ELR (cell line): ENCODE measurements around the gene NEMP1.
"Not testable (repeated sequence)": the region's sequence is repeated elsewhere in the genome, so short reads cannot be mapped to it uniquely, and the experiment has no call there.

Experiments used
- DNase-seq: peaks from one replicate; pipeline ENCODE4 v3.0.0-alpha.2; 2015; ENCODE audit warnings: low read depth

Gene NEMP1

DNA sequence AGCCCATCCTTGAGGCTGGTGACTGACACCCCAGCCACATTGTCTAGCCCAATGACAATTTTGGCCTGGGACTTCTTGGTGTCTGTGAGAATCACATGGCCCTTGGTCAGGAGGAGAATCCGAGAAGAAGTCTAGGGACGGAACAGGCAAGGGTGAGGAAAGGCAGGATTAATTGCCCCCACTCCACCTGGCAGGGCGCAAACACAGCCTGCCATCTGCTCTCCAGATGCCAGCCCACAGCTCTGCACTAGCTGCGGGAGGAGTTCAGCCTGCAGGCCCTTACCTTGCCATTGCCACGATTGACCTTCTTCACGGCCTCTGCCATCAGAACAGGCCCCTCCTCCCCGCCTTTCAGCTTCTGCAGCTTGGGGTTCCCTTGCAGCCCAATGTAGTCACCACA is 49.1 kb downstream of the NEMP1 start:
- DNase-seq = no peak

DNA sequence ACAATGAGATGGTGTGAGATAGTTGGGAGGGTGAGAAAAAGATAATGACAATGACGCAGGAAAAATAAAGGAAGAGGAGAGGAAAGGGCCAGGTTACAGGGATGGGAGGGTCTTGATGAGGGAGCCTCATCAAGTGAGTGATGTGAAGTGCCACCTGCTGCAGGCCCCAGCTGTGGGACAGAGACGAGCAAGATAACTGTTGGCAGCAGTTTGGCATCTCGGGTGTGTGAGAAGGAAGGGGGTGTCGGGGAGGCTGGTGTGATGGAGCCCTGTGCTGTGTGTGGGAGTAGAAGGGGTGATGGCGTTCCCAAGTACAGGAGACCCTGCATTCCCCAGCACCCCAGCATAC is 50.8 kb downstream of the NEMP1 start:
- no peak for DNase-seq

DNA sequence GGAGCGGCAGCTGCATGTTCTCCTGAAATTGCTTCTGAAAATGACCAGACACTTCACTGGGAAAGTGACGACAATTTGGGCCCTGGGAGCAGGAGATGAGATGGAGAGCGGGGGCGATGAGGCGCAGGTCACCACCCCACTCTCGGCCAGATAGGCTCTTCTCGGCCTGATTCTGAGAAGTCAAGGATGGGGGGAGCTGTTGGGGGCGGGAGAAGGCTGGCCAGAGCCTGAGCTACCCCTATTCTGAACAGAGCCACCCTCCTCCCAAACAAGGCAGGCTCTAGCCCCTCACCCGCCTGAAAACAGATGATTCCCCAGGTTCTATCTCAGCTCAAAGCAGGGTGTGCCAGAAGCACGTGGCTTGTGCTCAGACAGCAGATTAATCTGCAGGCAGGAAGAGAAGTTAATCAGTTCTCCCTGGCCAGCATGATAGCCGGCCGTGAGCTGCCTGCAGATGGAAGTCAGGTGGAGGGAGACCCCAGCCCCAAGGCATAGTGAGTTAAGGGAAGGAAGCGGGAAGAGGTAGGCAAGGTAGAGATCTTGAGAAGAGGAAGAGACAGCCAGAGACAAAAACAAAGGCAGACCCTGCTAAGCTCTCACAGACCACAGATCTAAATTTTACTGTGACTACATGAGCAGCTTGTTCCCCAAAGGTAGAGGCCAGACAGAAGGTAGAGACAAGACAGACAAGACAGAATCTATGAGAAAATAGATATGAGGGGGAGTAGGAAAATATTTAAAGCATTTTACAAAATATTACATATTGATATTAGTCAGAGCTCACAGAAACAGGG is 51.4 kb downstream of the NEMP1 start:
- no peak for DNase-seq

DNA sequence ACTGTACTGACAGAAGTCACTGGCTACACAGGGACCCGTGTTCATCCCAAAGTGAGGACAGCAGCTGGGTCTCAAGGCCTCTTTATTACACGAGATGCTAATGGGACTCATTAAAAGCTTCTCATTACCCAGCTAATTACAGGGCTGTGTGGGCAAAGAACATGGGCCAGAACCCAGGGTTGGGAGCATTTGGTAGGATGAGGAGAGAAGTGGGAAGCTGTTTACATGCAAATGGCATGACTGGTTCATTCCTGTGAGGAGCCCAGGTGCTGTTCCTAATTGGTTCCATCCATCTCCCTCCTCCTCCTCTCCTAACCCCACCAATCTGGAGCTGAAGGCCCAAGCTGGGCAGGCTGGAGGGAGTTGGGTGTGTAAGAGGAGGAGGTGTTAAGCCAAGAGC is 53.4 kb downstream of the NEMP1 start:
- DNase-seq = no peak

DNA sequence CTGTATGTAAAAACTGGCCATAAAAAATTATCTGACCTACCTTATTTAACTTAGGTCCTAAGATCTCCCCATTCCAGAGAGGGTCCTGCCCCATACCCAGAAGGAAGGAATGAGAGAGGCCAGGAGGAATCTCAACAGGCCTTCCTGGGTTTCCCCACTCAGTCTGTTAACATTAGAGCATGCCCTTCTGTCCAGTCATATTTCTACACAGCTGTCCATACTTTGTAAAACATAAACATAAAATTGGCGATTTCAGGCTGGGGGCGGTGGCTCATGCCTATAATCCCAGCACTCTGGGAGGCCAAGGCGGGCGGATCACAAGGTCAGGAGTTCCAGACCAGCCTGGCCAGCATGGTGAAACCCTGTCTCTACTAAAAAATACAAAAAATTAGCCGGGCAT is 56.3 kb downstream of the NEMP1 start:
- not testable (repeated sequence) for DNase-seq

DNA sequence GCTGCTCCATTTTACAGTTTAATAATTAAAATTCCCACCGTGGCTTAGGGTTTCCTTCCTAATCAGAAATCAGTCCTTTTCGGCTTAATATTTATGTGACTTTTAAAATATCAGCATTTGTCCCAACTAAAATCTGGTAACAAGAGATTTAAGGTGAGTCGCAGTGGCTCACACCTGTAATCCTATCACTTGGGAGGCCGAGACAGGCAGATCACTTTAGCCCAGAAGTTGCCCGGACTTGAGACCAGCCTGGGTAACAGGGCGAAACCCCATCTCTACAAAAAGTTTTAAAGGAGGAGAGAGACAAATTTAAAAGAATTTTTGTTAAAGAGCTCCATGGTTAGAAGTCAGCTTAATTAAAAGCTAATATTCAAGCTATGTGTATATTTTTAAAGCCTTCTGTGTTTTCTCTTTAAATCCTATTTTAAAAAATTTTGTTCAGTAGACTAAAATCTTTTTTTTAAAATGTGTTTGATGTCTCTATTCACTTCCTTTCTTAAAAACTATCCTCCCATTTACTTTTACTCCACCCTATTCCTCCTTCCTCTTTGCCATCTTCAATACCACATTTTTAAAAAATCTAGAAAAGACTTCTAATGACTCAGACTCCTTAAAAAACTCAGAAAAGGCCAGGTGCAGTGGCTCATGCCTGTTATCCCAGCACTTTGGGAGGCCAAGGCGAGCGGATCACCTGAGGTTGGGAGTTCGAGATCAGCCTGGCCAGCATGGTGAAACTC is 58.4 kb downstream of the NEMP1 start:
- DNase-seq = no peak

DNA sequence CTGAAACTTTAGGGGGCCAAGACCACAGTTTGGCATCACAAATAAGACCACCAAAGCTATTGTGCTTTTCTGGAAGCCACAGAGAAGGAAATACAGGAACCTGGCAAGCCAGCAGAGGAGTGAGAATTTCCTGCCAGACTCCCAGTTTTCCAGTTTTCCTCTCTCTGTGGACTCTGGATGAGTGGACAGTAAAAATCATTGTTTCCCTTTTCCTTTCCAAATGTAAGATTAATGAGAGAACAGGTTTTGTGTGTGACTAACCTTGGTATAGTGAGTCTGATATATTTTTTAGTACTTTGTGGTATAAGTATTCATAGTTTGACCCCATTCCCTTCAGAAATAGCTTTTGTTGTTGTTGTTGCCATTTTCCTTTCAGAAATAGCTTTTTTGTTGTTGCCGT is 59.7 kb downstream of the NEMP1 start:
- DNase-seq = no peak

DNA sequence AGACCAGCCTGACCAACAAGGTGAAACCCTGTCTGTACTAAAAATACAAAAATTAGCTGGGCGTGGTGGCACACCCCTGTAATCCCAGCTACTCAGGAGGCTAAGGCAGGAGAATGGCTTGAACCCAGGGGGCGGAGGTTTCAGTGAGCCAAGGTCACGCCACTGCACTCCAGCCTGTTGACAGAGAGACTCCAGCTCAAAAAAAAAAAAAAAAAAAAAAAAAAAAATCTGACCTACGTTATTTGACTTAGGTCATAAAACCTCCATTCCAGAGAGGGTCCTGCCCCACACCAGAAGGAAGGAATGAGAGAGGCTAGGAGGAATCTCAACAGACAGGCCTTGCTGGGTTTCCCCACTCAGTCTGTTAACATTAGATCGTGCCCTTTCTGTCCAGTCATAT is 60.2 kb downstream of the NEMP1 start:
- not testable (repeated sequence) for DNase-seq

DNA sequence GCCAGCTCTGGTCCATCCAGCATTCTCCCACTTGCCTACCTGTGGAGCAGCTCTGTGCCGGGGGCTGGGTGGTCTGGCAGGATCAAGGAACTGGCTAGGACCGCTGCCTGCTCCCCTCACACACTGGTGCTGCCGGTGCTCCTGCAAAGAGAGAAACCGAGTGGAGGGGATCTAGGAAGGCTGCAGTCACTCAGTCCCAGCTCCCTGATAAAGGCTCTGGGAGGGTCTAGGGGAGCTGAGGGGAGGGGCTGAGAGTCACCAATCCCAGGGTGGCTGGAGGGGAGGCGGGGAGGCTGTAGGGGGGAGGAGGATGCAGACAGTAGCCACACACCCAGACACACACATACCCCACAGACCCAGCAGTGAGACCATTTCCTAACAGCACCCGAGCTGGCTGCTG is 62.2 kb downstream of the NEMP1 start, which contains the start of gene TAC3:
TAC3 (minus strand) TSS at position 182 of the 400 bp plus-strand sequence. CDS start 732 bp downstream, outside the sequence.
- no peak for DNase-seq

DNA sequence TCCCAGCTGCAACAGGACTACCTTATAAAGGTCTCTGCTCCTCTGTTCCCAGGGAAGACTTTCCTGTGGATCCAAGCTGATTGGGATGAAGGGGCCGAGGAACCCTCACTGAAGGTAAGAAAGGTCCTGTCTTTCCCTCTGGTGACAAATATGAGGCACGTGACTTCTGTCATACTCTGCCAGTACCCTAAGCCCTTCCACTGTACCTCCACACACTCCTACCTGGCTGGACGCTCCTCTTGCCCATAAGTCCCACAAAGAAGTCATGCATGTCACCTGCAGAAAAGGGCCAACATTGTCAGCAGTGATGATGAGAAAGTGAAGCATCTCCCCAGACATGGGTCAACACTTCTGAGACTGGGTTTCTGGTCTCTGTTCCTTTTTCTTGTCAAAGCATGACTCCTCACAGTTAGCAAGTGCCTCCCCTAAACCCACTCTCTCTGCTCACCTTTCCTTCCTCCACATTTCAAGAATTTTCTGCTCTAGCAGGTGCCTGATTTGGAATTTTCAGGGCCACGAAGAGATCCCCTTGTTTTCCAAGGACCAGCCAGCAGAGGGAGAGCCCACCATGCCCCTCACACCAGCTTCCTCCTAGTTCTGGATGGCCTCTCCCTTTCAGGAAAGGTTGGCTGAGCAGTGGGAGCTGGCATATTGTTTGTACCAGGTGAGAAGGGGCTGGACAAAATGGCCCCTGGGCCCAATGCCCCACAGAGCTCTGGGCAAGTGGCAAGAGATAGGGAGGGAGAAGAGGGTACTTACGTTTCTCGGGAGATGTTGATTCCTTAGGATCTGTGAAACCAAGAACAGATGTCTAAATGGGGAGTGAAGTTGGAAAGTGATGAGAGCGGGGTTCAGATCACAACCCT is 65.8 kb downstream of the NEMP1 start:
- DNase-seq = no peak

DNA sequence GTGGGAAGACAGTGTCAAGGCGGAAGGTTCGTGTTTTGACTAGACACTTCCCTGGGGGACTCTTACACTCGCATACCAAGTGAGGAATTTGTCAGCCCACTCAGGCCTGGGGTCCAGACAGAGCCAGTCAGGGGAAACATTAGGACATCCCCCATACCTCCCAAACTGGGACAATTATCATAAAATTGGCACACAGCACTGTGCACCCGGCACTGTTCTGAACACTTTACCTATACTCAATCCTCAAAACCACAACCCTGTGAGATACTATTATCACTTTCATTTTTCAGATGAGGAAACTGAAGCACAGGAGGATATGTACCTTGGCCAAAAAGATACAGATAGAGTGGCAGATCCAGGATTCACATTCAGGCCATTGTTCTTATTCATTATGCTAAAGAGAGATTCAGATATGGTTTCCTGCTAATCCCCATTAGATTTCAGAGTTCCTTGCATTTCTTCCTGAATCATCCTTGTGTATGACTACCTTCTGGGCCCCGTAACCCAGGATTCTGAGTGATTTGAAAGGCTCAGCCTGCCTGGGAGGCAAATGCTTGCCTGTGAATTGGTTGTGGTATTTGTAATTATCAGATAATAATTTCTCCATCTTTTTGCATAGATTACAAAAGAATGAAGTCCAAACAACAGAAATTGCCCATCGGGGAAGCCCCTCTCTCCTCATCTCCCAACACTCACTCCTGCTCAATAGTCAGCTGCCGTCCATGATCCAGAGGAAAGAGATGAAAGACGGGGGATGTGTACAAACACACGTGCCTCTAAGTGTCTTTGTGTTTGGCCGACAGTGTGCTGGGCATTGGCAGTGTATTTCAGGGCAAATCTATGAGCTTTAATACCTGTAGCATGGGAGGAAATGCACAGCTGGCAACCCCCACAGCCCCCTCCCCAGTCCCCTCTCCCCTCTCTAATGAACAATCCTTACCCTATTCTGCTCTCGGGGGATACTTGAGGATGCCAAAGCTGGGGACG is 66.9 kb downstream of the NEMP1 start:
- peak; percentile 21 for DNase-seq

DNA sequence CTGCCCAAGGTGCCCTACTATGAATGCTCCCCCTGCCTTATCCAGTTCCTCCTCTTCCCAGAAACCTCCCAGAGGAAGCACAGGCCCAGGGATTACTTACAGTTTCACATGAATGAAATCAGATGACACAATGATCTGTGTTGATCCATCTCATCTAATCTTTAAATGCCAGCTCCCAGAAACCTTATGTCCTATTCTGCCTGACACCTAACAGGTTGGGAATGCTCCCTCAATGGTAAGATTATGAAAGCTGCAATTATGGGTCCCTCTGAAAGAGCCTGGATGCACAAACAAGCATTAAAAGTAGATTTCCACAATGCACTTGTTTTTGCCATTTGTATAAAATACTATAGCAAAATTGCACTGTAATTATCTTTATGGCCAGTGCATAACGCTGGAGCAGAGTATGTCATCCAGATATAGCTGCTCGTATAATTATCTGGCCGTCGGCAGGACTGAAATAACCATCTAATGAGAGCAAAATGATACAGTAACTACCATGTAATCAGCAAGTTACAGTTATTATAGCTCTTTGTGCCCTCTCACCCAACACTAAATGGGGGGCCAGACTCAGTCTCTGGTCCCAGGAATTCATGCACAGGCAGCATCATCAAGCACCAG is 67.9 kb downstream of the NEMP1 start:
- DNase-seq = no peak

DNA sequence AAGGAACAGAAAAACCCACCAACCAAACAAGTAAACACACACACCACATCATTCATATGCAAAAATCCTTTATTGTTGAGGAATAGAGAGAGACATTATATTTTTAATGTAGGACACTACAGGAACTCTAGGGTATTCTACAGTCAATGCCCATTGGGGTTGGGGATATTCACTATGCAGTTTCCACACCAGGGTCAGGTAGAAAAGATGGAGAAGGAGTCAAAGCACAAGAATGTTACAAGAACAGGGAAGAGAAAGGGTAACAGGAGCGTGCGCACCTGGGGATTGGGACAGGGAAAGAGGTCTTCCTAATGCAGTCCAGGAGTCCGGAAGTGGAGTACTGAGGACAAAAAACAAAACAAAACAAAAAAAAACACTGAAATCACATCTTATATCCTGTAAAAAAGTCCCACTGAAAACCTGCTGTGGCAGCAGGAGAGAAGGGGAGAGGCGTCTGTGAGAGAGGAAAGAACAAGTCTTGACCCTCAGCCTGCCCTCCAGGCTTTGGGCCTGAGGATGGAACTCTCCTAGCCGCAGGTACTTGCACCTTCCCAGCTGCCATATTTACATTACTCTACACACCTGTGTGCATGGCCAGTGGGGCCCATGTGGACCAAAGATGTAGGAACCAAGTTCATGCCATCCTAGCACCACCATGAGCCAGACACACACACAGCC is 68.5 kb downstream of the NEMP1 start:
- DNase-seq = no peak

DNA sequence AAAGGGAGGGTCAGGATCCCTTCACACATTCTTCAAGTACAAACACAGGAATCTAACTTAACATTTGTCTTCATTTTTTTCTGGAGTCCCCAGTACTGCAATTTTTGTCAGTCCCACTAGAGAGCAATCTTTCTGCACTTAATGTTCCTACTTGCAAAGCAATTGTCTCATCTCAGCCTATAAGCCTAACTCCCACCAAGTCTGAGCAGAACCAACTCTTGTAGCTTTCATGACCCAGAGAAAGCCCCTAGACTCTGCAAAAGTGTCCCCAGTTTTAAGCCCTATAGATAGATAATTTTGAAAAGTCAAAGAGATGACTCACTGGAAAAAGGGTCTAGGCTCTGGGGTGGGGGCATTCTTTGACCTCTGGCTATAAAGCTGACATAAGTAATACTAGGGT is 70.4 kb downstream of the NEMP1 start:
- DNase-seq = peak; percentile 79

DNA sequence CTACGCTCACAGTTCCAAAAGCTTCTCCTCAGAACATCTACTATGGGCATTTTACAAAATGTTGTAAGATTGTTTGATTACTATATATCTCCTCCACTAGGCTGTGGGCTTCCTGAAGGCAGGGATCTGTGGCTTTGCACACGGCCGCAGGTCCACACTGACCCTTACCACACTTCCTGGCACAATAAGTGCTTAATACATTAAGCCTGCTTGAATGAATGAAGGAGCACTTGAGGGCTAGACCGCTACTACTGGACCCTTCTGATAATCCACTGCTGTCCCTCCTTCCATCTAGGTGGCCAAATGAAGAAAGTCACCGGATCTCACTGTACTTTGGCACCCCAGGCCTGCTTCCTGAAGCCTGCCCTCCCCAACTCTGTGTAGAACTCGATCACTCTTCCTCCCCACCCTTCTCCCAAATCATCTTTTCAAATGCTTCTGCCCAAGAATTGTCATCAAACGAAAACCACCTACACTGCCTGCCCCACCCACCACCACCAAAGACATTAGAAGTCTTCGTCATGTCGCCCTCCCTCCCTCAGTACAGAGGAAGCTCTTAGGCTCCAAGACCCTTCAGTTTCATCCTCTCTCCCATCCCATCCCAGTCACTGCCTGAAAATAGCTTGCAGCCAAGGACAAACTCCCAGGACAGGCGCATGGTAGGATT is 71.6 kb downstream of the NEMP1 start:
- no peak for DNase-seq

DNA sequence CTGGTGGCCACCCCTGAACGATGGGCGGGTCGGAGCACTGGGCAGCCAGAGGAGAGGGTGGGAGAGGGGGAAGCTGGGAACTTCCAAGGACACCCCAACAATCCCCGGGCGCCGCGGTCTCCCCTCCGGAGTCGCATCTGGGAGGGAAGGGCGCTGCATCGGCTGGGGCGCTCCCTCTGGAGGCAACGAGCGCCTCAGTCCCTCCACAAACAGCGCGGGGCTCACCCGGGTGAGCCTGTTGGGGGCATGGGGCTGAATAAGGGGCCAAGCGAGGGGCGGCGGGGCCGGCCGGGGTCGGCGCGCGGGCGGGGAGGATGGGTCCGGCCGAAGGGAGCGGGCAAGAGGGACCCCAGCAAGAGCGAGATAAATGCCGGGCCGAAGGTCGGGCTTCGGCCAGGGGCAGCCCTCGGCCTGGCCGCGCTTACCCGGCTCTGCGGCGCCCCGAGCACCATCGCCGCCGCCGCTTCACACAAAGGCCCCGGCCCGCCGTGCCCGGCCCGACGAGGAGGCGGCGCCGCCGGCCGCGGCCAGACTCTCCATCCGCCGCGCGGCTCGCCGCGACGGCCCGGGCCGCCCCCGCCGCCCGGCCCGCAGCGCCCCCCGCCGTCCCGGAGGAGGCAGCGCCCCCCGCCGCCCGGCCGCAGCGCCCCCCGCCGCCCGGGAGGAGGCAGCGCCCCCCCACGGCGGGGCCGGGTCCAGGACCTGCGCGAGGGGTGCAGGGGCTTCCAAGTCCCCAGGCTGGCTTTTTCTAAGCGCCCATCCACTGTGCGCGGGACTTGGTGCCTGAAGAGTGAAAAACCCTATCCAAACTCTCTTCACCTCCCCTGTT is 72.4 kb downstream of the NEMP1 start, which contains the start of gene ZBTB39:
ZBTB39 (minus strand) TSS at position 567 of the 829 bp plus-strand sequence. CDS start 1,629 bp downstream, outside the sequence.
- peak; percentile 72 for DNase-seq
